LNCaP clone FGC (cell line): Measurements from ENCODE around the gene MYO16.

Source experiments
- DNase-seq: peaks from one replicate; pipeline ENCODE4 v3.0.0-alpha.2; 2011; ENCODE audit warnings: low read depth
- H3K4me3 ChIP-seq: 2 replicates; pipeline ENCODE4 v1.5.1; 2011; ENCODE audit warnings: mild to moderate bottlenecking, low read depth, low read length, control low read depth
- CTCF ChIP-seq: IDR thresholded peaks from 2 replicates; pipeline ENCODE4 v1.5.1; 2012; ENCODE audit warnings: mild to moderate bottlenecking; ENCODE audit not compliant: control insufficient read depth, insufficient read depth; ENCODE audit errors: extremely low read depth

Gene MYO16

GRCh38 chr13:108629181-108629752 is at the start of gene MYO16:
TSS of gene MYO16 (plus strand) at chr13:108629611. CDS start at chr13:108629845, 234 bp downstream.
- TF ChIP-seq CTCF = no peak
- no peak for DNase-seq
- no peak within 1 kb of the TSS for H3K4me3 ChIP-seq

- H3K4me3 ChIP-seq = no peak overlapping the region
- no peak for TF ChIP-seq CTCF
- DNase-seq = no peak
These were observed 42.6 kb upstream of the MYO16 start for GRCh38 chr13:108586826-108587225.

- no peak overlapping the region for H3K4me3 ChIP-seq
- TF ChIP-seq CTCF = no peak
- DNase-seq = no peak
These were observed 40.9 kb upstream of the MYO16 start for GRCh38 chr13:108588516-108588915.

- DNase-seq = no peak
- H3K4me3 ChIP-seq = no peak overlapping the region
- no peak for TF ChIP-seq CTCF
These were observed 35.3 kb upstream of the MYO16 start for GRCh38 chr13:108594153-108594552.

- TF ChIP-seq CTCF = no peak
- no peak overlapping the region for H3K4me3 ChIP-seq
- DNase-seq = no peak
These were observed 33.8 kb upstream of the MYO16 start for GRCh38 chr13:108595436-108596274.

- H3K4me3 ChIP-seq = no peak overlapping the region
- no peak for DNase-seq
- TF ChIP-seq CTCF = no peak
These were observed 31.5 kb upstream of the MYO16 start for GRCh38 chr13:108597943-108598342.
